CD14-positive monocyte (primary cell): ENCODE measurements around the gene CCL19. TPM values are rescaled to one million over a fixed set of nuclear protein-coding genes. Genes with fewer than 3 reads are reported as not detected.
A peak's percentile ranks its signal among the peaks of the same experiment; 100 is the strongest.

Experiments
- DNase-seq, 3 donors: peaks; one replicate each; pipeline ENCODE4 v3.0.0-alpha.2; 2011 to 2022
- H2AFZ ChIP-seq: 2 replicates; pipeline ENCODE4 v1.6.0; 2012; ENCODE audit warnings: mild to moderate bottlenecking, low read depth, low read length, inconsistent platforms; ENCODE audit not compliant: insufficient read depth, poor library complexity, severe bottlenecking
- H3K27ac ChIP-seq, 2 donors: 1 replicate in 1 of 2; 2 replicates in 1 of 2; pipeline ENCODE4 v1.5.1; 2012 to 2013; ENCODE audit warnings: low read length in 2 of 2, control low read depth in 1 of 2, inconsistent platforms in 1 of 2, low read depth in 1 of 2, mild to moderate bottlenecking in 1 of 2
- H3K27me3 ChIP-seq, 2 donors: one replicate each; pipeline versions ENCODE4 v1.6.0 to v1.6.1; 2011 to 2013; ENCODE audit warnings: low read length in 2 of 2; ENCODE audit not compliant: control insufficient read depth in 2 of 2, insufficient read depth in 2 of 2
- H3K36me3 ChIP-seq, 2 donors: replicated peaks in 1 of 2; 1 replicate in 1 of 2; 2 replicates in 1 of 2; pipeline versions ENCODE4 v1.5.1 to v1.6.1; 2012 to 2013; ENCODE audit warnings: low read length in 2 of 2, control low read depth in 1 of 2, inconsistent platforms in 1 of 2, mild to moderate bottlenecking in 1 of 2; ENCODE audit not compliant: insufficient read depth in 2 of 2, control insufficient read depth in 1 of 2
- H3K4me1 ChIP-seq, 2 donors: 1 replicate in 1 of 2; 2 replicates in 1 of 2; pipeline versions ENCODE4 v1.5.1 to v1.6.1; 2012 to 2013; ENCODE audit warnings: low read length in 2 of 2, control low read depth in 1 of 2, inconsistent platforms in 1 of 2, mild to moderate bottlenecking in 1 of 2, moderate library complexity in 1 of 2; ENCODE audit not compliant: insufficient read depth in 2 of 2, control insufficient read depth in 1 of 2
- H3K4me2 ChIP-seq: replicated peaks from 2 replicates; pipeline ENCODE3; 2012; ENCODE audit warnings: low read length, moderate library complexity, mild to moderate bottlenecking; ENCODE audit not compliant: poor library complexity, severe bottlenecking; ENCODE audit errors: extremely low read depth
- H3K4me3 ChIP-seq, 3 experiments: fragments of 200-600 bp in 1 of 3; sonication (generic) in 1 of 3; replicated peaks in 1 of 3; 1 replicate in 2 of 3; 2 replicates in 1 of 3; pipeline ENCODE4 v1.5.1; 2011 to 2013; ENCODE audit warnings: low read length in 3 of 3, mild to moderate bottlenecking in 3 of 3, control low read depth in 2 of 3, low read depth in 2 of 3, inconsistent platforms in 1 of 3, moderate library complexity in 1 of 3
- H3K79me2 ChIP-seq: 2 replicates; pipeline ENCODE4 v1.6.0; 2012; ENCODE audit warnings: mild to moderate bottlenecking, control low read depth, inconsistent platforms, low read length, moderate library complexity; ENCODE audit not compliant: insufficient read depth
- H3K9ac ChIP-seq: 2 replicates; pipeline ENCODE4 v1.6.0; 2017; ENCODE audit warnings: low read length, mild to moderate bottlenecking; ENCODE audit not compliant: insufficient read depth, poor library complexity, severe bottlenecking
- H3K9me3 ChIP-seq, 2 donors: replicated peaks in 1 of 2; 1 replicate in 1 of 2; 2 replicates in 1 of 2; pipeline versions ENCODE4 v1.5.1 to v1.6.1; 2012 to 2013; ENCODE audit warnings: low read length in 2 of 2, control low read depth in 1 of 2; ENCODE audit not compliant: control insufficient read depth in 1 of 2, insufficient read depth in 1 of 2
- H4K20me1 ChIP-seq: 2 replicates; pipeline ENCODE4 v1.6.0; 2012; ENCODE audit warnings: mild to moderate bottlenecking, low read length, control low read depth, moderate library complexity; ENCODE audit not compliant: insufficient read depth
- H3K27ac Mint-ChIP-seq, 7 donors: one replicate each; pipeline ENCODE4 v1.8.0; 2020; ENCODE audit warnings: mild to moderate bottlenecking in 7 of 7, mixed read lengths in 7 of 7, moderate library complexity in 6 of 7, inconsistent platforms in 2 of 7
- H3K27me3 Mint-ChIP-seq, 3 donors: one replicate each; pipeline ENCODE4 v1.8.0; 2021 to 2022; ENCODE audit warnings: low read depth in 3 of 3, mild to moderate bottlenecking in 3 of 3, mixed read lengths in 3 of 3, moderate library complexity in 3 of 3, inconsistent platforms in 1 of 3
- H3K36me3 Mint-ChIP-seq, 2 donors: one replicate each; pipeline ENCODE4 v1.8.0; 2020; ENCODE audit warnings: mixed read lengths in 2 of 2, inconsistent platforms in 1 of 2, mild to moderate bottlenecking in 1 of 2
- H3K4me1 Mint-ChIP-seq: one replicate; pipeline ENCODE4 v1.8.0; 2020; ENCODE audit warnings: mild to moderate bottlenecking, mixed read lengths
- H3K4me3 Mint-ChIP-seq, 2 donors: one replicate each; pipeline ENCODE4 v1.8.0; 2020; ENCODE audit warnings: mild to moderate bottlenecking in 2 of 2, mixed read lengths in 2 of 2, moderate library complexity in 1 of 2
- H3K9me3 Mint-ChIP-seq, 7 donors: one replicate each; pipeline ENCODE4 v1.8.0; 2020 to 2022; ENCODE audit warnings: mixed read lengths in 7 of 7, mild to moderate bottlenecking in 6 of 7, moderate library complexity in 6 of 7, inconsistent platforms in 2 of 7
- WGBS: methylation state at CpG from one replicate; pipeline ENCODE4 v1.1.5; 2013; ENCODE audit warnings: missing lambda C conversion rate; ENCODE audit not compliant: insufficient coverage; 5-methylcytosine and 5-hydroxymethylcytosine counted together
- intact Hi-C, 2 donors: fragments of 100-400 bp; cut with micrococcal nuclease; formaldehyde crosslinking; loops; one replicate each; pipeline versions ENCODE4 v1.15.0 to v1.15.1; 2023
- polyA plus RNA-seq, 3 donors: library from polyadenylated mRNA; depleted of rRNA in 1 of 3; unstranded in 2 of 3; stranded (reverse) in 1 of 3; fragments of 300-500 nt in 2 of 3; fragments of >200 nt in 1 of 3; fragmentation: Illumina TruSeq in 2 of 3; gene quantifications; 1 replicate in 2 of 3; 2 replicates in 1 of 3; pipeline ENCODE4 v1.2.3, GENCODE V29; 2012 to 2021
- TF ChIP-seq, protein P1 (sequence below): fragments of 200-600 bp; IDR thresholded peaks from one replicate; pipeline ENCODE4 v1.8.0; 2022; ENCODE audit warnings: antibody characterized with exemption, mild to moderate bottlenecking

Gene CCL19
- polyA plus RNA-seq, 3 donors, result 0.21 TPM; not detected in 2

DNA sequence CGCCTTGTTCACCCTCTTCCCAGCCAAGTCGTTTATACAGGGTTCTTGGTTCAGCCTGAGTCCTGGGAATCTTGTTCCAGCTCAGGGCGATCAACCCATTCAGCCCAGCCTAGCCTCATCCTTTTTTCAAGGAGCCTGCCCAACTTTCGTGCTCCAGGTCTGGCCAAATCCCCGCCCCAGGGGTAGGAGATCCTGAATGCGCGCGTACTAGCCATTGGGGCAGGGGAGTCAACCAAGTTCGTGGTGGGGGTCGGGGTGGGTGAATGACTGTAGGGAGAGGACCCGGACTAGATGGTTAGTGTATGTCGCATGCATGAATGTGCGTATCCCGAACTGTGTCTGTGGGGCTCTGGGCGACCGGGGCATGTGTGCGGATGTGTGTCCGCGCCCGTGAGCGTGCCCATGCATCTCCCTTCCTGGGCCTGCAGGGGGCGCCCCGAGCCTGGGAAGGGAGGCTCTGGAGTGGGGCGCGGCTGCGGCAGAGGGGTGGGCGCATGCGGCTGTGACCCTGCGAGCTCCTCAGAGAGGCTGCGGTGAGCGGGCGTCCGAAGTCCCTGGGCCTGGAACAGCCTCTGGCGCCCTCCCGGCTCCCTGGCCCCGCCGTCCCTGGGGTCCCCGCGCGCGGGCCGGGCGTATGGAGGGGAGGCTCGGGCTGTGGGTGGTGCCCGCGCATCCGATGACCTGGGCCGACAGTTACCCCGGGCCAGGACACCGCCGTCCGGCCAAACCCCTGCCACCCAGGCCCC is 10.1 kb upstream of the CCL19 start:
- no peaks in the 10 kb centered on the region for H3K79me2 ChIP-seq
- peak; percentile 30 to 57 (median 41) for DNase-seq
- no peaks in the 10 kb centered on the region for H3K36me3 ChIP-seq
- H3K27me3 ChIP-seq, result peaks cover 2 to 15% of the 10 kb centered on the region in 2 donors
- no peaks in the 10 kb centered on the region for H3K9me3 ChIP-seq
- Mint-ChIP-seq H3K4me1 (peaks cover 9% of the 10 kb centered on the region), H3K27ac (no peak overlapping the region), H3K9me3 (no peaks in the 10 kb centered on the region), H3K27me3 (peaks cover 14 to 24% (median 17%) of the 10 kb centered on the region in 3 donors), H3K4me3 (peak overlapping the region; percentile 71 to 83), H3K36me3 (no peaks in the 10 kb centered on the region)
- H2AFZ ChIP-seq, result peak overlapping the region; percentile 87
- intact Hi-C loops, result no loop called here
- H3K4me1 ChIP-seq, result peaks cover 12 to 13% of the 10 kb centered on the region in 2 donors
- TF ChIP-seq, protein P1, sequence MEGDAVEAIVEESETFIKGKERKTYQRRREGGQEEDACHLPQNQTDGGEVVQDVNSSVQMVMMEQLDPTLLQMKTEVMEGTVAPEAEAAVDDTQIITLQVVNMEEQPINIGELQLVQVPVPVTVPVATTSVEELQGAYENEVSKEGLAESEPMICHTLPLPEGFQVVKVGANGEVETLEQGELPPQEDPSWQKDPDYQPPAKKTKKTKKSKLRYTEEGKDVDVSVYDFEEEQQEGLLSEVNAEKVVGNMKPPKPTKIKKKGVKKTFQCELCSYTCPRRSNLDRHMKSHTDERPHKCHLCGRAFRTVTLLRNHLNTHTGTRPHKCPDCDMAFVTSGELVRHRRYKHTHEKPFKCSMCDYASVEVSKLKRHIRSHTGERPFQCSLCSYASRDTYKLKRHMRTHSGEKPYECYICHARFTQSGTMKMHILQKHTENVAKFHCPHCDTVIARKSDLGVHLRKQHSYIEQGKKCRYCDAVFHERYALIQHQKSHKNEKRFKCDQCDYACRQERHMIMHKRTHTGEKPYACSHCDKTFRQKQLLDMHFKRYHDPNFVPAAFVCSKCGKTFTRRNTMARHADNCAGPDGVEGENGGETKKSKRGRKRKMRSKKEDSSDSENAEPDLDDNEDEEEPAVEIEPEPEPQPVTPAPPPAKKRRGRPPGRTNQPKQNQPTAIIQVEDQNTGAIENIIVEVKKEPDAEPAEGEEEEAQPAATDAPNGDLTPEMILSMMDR, result peak; percentile 77
- 11% methylated on average over 38 of the region's 52 CpGs for WGBS
- peak overlapping the region; percentile 91 for H3K4me2 ChIP-seq
- peak overlapping the region; percentile 27 to 83 (median 31) for H3K4me3 ChIP-seq
- no peaks in the 10 kb centered on the region for H4K20me1 ChIP-seq
- H3K27ac ChIP-seq, result no peak overlapping the region
- H3K9ac ChIP-seq, result peak overlapping the region; percentile 50

DNA sequence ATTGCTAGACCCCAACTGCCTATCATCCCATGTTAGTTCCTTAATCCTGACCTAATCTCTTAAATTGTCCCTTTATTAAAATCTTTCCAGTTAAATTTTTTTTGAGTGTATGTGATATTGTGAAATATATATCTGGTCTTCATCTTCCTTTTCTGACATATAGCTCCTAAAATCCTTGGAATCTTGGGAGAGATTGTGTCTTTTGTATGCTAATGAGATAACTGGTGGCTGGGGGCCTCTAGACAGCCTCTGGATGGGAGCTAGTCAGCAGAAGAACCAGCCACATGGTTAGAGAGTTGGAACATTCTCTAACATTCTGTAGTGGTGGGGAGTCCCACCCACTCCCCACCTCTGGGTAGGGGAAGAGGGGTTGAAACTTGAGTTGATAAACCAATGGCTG is 3.7 kb upstream of the CCL19 start:
- Histone ChIP-seq H3K79me2 (no peaks in the 10 kb centered on the region), H3K4me1 (peaks cover 17 to 21% of the 10 kb centered on the region in 2 donors), H3K4me3 (no peak overlapping the region), H3K9me3 (no peaks in the 10 kb centered on the region), H3K36me3 (no peaks in the 10 kb centered on the region), H3K9ac (no peak overlapping the region), H3K27me3 (peaks cover 0 to 2% of the 10 kb centered on the region in 2 donors), H4K20me1 (no peaks in the 10 kb centered on the region), H3K27ac (no peak overlapping the region), H3K4me2 (no peak overlapping the region), H2AFZ (no peak overlapping the region)
- DNase-seq, result no peak
- H3K27ac Mint-ChIP-seq, result no peak overlapping the region
- intact Hi-C loops, result no loop called here
- no peak overlapping the region for H3K4me3 Mint-ChIP-seq
- TF ChIP-seq, protein P1, result no peak
- H3K36me3 Mint-ChIP-seq, result no peaks in the 10 kb centered on the region
- peaks cover 19% of the 10 kb centered on the region for H3K4me1 Mint-ChIP-seq
- peaks cover 0 to 7% (median 2%) of the 10 kb centered on the region in 3 donors for H3K27me3 Mint-ChIP-seq
- H3K9me3 Mint-ChIP-seq, result peaks cover 0 to 1% (median 0%) of the 10 kb centered on the region in 7 donors
